Breast epithelium (tissue), 4 donors: ENCODE results near the gene TMEM161A. TPM values are rescaled to one million over a fixed set of nuclear protein-coding genes. Genes with fewer than 3 reads are reported as not detected.

Experiments used
- DNase-seq, 2 donors: peaks; one replicate each; pipeline ENCODE4 v3.0.0-alpha.2; 2019; ENCODE audit warnings: low spot score in 2 of 2
- H3K27ac ChIP-seq, 2 donors: fragments of 200-600 bp; sonication (generic) in 1 of 2; one replicate each; pipeline ENCODE4 v1.5.1; 2016 to 2019; ENCODE audit warnings: mild to moderate bottlenecking in 1 of 2
- H3K27me3 ChIP-seq, 2 donors: fragments of 200-600 bp; sonication (generic) in 1 of 2; one replicate each; pipeline versions ENCODE4 v1.5.1 to v1.6.0; 2017 to 2019; ENCODE audit warnings: control low read depth in 1 of 2, mild to moderate bottlenecking in 1 of 2
- H3K36me3 ChIP-seq: fragments of 200-600 bp; one replicate; pipeline ENCODE4 v1.5.1; 2019
- H3K4me1 ChIP-seq, 2 donors: fragments of 200-600 bp; sonication (generic); one replicate each; pipeline ENCODE4 v1.5.1; 2016 to 2019; ENCODE audit warnings: control low read depth in 1 of 2
- H3K4me3 ChIP-seq, 3 donors: fragments of 200-600 bp; sonication (generic); 1 replicate in 2 of 3; 2 replicates in 1 of 3; pipeline ENCODE4 v1.5.1; 2016 to 2019; ENCODE audit warnings: mild to moderate bottlenecking in 3 of 3, moderate library complexity in 2 of 3
- H3K9me3 ChIP-seq, 2 donors: fragments of 200-600 bp; sonication (generic) in 1 of 2; one replicate each; pipeline ENCODE4 v1.5.1; 2016 to 2019; ENCODE audit warnings: control low read depth in 1 of 2
- POLR2A ChIP-seq: fragments of 450-650 bp; IDR thresholded peaks from one replicate; pipeline ENCODE4 v1.6.1; 2016; ENCODE audit warnings: antibody characterized with exemption, mild to moderate bottlenecking, moderate library complexity
- POLR2AphosphoS5 ChIP-seq, 3 donors: sonication (generic); formaldehyde crosslinking; IDR thresholded peaks; one replicate each; pipeline ENCODE4 v1.6.1; 2017; ENCODE audit warnings: antibody characterized with exemption in 3 of 3
- intact Hi-C: fragments of 100-400 bp; cut with DNase I; formaldehyde crosslinking; loops from one replicate; pipeline ENCODE4 v1.15.1; 2023; ENCODE audit warnings: low total_unique reads
- total RNA-seq, 3 donors: library from RNA; depleted of rRNA; stranded (reverse); fragments of >200 nt; gene quantifications; one replicate each; pipeline ENCODE4 v1.1.0, GENCODE V29; 2016
- TF ChIP-seq, protein P1 (sequence below), 3 donors: fragments of 450-650 bp; IDR thresholded peaks; one replicate each; pipeline ENCODE4 v1.5.1; 2016 to 2017; ENCODE audit warnings: antibody characterized with exemption in 3 of 3, mild to moderate bottlenecking in 3 of 3, moderate library complexity in 3 of 3

Gene TMEM161A
- total RNA-seq, 3 donors from 2014 or later: 13.8 to 20.3 (median 18.0) TPM

DNA sequence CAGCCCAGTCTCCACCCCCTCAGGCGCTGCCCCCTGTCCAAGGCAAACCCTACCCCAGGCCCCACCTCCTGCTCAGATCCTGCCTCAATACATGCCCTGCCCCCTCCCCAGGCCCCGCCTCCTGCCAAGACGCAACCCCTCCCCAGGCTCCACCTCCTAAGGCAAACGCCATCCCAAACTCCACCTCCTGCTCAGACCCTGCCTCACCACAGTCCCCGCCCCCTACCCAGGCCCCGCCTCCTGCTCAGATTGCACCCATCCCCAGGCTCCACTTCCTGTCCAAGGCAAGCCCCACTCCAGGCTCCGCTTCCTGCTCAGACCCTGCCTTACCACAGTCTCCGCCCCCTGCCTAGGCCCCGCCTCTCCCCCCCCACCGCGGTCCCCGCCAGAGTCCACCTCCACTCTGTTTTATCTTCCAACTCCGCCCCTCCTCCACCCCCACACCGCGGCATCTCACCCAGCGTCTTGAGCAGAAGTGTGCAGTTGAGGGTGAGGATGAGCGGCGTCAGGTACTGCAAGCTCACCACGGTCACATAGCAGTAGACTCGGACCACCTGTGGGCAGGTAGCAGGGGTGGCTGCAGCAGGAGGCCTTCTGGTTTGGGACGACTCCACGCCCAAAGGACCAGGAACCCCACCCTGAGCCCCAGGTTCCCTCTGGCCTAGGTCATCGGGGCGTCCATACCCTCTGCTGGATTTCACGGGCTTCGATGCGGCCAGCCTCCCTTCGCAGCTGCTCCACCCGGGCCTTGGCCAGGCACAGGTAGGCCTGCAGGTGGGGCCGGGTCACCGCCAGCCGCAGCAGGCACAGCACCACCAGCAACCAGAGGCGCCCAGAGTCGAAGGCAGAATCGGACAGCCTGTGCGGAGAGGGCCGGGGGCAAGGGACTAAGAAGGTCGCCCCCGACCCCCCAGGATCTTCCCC is 17.7 kb downstream of the TMEM161A start:
- no peak for DNase-seq
- no peaks in the 10 kb centered on the region for H3K4me1 ChIP-seq
- H3K27me3 ChIP-seq: no peaks in the 10 kb centered on the region
- no peak overlapping the region for H3K4me3 ChIP-seq
- no peaks in the 10 kb centered on the region for H3K36me3 ChIP-seq
- no peaks in the 10 kb centered on the region for H3K9me3 ChIP-seq
- intact Hi-C loops: no loop called here
- TF ChIP-seq, protein P1, sequence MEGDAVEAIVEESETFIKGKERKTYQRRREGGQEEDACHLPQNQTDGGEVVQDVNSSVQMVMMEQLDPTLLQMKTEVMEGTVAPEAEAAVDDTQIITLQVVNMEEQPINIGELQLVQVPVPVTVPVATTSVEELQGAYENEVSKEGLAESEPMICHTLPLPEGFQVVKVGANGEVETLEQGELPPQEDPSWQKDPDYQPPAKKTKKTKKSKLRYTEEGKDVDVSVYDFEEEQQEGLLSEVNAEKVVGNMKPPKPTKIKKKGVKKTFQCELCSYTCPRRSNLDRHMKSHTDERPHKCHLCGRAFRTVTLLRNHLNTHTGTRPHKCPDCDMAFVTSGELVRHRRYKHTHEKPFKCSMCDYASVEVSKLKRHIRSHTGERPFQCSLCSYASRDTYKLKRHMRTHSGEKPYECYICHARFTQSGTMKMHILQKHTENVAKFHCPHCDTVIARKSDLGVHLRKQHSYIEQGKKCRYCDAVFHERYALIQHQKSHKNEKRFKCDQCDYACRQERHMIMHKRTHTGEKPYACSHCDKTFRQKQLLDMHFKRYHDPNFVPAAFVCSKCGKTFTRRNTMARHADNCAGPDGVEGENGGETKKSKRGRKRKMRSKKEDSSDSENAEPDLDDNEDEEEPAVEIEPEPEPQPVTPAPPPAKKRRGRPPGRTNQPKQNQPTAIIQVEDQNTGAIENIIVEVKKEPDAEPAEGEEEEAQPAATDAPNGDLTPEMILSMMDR (IDR thresholded peaks at IDR 0.05): no peak
- TF ChIP-seq POLR2A (no peak), POLR2AphosphoS5 (IDR thresholded peaks at IDR 0.05) (no peak)
- H3K27ac ChIP-seq: no peak overlapping the region

DNA sequence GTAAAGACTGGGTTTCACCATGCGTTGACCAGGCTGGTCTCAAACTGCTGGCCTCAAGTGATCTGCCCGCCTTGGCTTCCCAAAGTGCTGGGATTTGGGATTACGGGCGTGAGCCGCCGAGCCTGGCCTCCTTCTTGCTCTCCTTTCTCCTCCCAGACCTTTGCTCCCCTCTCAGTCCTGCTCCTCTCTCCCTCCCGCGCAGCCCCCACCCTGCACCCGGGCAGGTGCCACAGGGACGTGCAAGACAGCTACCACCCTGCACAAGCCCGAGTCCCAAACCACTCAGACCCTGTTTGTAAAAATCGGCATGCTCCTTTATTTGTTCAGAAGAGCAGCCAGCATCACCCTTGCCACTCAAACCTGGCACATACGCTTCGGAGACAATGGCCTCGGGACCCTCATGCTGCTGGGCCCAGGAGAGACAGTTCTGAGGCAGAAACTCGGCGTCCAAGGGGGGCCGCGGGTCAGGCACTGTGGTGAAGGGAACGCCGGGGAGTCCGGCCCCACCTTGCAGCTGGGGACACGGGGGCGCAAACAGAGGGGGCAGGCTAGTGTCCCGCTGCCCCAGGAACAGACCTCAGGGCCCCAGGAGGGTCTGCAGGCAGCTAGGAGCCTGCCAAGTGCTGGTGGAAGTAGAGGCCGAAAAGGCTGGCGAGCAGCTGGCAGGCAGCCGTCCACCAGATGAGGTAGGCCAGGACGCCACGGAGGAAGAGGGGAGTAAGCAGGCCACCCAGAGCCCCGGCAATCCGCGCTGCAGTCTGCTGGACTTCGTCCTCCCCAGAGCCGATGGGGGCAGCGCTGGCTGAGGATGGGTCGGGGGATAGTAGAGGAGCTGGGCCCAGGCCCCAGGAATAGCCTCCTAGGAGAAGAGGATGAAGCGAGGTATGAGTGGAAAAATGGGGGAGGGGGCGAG is 18.7 kb downstream of the TMEM161A start:
- no peaks in the 10 kb centered on the region for H3K27me3 ChIP-seq
- H3K9me3 ChIP-seq: no peaks in the 10 kb centered on the region
- H3K4me3 ChIP-seq: no peak overlapping the region
- intact Hi-C loops: no loop called here
- TF ChIP-seq POLR2AphosphoS5 (IDR thresholded peaks at IDR 0.05) (no peak), POLR2A (no peak)
- TF ChIP-seq, protein P1 (IDR thresholded peaks at IDR 0.05): no peak
- no peak for DNase-seq
- no peak overlapping the region for H3K27ac ChIP-seq
- no peaks in the 10 kb centered on the region for H3K4me1 ChIP-seq
- no peaks in the 10 kb centered on the region for H3K36me3 ChIP-seq

DNA sequence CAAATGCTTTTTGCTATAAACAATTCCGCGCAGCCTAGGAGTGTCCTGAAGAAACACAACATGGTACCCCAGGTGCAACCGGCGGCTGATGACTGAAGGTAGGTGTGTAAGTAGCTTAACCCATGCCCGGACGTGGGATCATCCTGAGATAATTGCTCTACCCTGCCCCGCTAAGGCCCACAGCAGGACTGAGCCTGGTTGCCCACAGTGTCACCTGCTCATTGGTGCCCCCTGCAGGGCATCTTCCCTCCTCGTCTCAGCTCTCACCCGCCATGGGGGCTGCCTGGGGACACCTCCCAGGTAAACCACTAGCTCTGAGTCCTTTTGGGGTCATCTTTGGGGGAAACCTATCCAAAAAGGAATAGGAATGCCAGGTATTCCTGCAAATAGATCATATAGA is 22.3 kb downstream of the TMEM161A start:
- H3K4me1 ChIP-seq: no peaks in the 10 kb centered on the region
- H3K27ac ChIP-seq: no peak overlapping the region
- no peaks in the 10 kb centered on the region for H3K27me3 ChIP-seq
- TF ChIP-seq POLR2A: no peak
- TF ChIP-seq, protein P1 (IDR thresholded peaks at IDR 0.05): no peak
- no peak for TF ChIP-seq POLR2AphosphoS5 (IDR thresholded peaks at IDR 0.05)
- DNase-seq: no peak
- no peaks in the 10 kb centered on the region for H3K36me3 ChIP-seq
- intact Hi-C loops: no loop called here
- H3K9me3 ChIP-seq: no peaks in the 10 kb centered on the region
- no peak overlapping the region for H3K4me3 ChIP-seq

DNA sequence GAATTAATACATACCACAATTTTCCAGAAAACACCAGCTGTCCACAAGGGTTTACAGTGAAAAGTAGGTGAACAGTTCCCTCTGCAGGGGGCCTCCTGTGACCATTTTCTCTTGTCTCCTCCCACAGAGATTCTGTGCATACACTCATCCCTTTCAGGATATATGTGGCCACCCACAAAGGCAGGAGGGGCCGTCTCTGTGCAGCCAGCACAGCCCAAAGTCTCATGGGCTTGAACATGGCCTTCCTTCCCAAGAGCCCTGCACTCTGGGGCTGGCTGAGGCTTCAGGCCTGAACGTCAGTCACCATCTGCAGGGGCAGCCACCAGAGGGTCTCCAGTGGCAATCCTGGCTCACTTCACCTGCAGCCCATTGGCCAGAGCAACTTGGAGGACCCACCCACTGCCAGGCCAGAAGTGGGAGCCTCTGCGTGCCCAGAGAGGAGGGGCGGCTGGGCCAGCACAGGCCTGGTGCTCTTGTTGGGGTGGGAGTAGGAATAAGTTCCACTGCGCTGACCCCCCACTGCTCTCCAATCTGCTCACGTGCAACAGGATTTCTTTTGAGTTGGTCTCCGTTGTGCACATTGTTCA is 25.1 kb downstream of the TMEM161A start:
- H3K27ac ChIP-seq: no peak overlapping the region
- TF ChIP-seq POLR2A (no peak), POLR2AphosphoS5 (IDR thresholded peaks at IDR 0.05) (no peak)
- TF ChIP-seq, protein P1 (IDR thresholded peaks at IDR 0.05): no peak

More for the DNA sequence above, 25.1 kb downstream of the TMEM161A start:
- Histone ChIP-seq H3K36me3 (no peaks in the 10 kb centered on the region), H3K27me3 (no peaks in the 10 kb centered on the region), H3K9me3 (no peaks in the 10 kb centered on the region), H3K4me3 (no peak overlapping the region), H3K4me1 (no peaks in the 10 kb centered on the region)
- DNase-seq: no peak
- intact Hi-C loops: no loop called here
